ENCODE data around the gene ZP4. TPM values are rescaled to one million over a fixed set of nuclear protein-coding genes. Genes with fewer than 3 reads are reported as not detected.
"Not testable (repeated sequence)": the region's sequence is repeated elsewhere in the genome, so short reads cannot be mapped to it uniquely, and the experiment has no call there.

The ZP4 gene
- total RNA-seq, 1 experiment from 2014 or later = not detected

DNA sequence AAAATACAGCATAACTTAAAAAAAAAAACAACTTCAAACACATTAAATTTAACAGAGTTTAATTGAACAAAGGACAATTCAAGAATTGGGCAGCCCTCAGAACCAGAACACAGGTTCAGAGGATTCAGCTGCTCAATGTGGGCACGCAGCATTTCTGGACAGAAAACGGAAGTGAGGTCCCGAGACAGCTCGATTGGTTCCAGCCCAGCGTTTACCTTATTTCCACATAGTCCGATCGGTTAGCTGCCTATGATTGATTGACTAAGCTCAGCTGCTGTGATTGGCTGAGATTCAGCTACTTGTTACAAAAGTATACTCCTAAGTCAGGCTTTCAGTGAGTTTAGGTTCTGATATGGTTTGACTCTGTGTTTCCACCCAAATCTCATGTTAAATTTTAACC lies 33.3 kb downstream of the ZP4 start:
- H3K36me3 ChIP-seq (ENCODE audit: insufficient read depth, low read length) = no peaks in the 10 kb centered on the region
- DNase-seq = no peak
- no peaks in the 10 kb centered on the region for H3K27me3 ChIP-seq (ENCODE audit: low read length)
- H2AFZ ChIP-seq (ENCODE audit: low read length) = no peak overlapping the region
- H3K27ac ChIP-seq (ENCODE audit: low read length) = no peak overlapping the region
- no peaks in the 10 kb centered on the region for H3K4me1 ChIP-seq (ENCODE audit: low read length)
- no peak overlapping the region for H3K4me3 ChIP-seq (ENCODE audit: low read length)
- H3K79me2 ChIP-seq (ENCODE audit: low read length) = no peaks in the 10 kb centered on the region
- H3K4me2 ChIP-seq (ENCODE audit: low read depth, low read length, poor library complexity, severe bottlenecking) = no peak overlapping the region
- H3K9me2 ChIP-seq (replicated peaks; ENCODE audit: insufficient read depth, low read length) = no peaks in the 10 kb centered on the region; the same call in 1 of the 2 replicates
- H3K9me3 ChIP-seq (ENCODE audit: low read length) = no peaks in the 10 kb centered on the region
- no peaks in the 10 kb centered on the region for H4K20me1 ChIP-seq (ENCODE audit: insufficient read depth, low read depth, low read length)
- no peak overlapping the region for H3K9ac ChIP-seq (ENCODE audit: low read length)

DNA sequence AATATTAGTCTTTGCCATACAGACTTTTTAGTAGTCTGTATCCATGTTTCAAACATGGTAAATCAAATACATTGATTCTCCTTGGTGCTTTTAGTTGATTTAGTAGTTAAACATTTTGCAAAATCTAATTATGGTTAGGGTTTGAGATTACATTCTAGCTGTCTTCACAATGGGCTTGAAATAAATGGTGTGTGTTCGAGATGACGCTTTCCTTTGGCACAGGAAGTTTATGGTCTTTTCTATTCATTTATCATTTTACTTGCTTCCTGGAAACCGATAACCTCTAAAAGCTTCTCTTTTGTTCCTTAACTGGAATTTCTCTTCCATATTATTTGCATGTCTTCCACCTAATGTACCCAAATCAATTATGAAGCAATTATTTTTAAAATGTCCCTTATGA lies 38.4 kb downstream of the ZP4 start:
- H3K4me1 ChIP-seq (ENCODE audit: low read length) = no peaks in the 10 kb centered on the region
- no peak overlapping the region for H3K4me2 ChIP-seq (ENCODE audit: low read depth, low read length, poor library complexity, severe bottlenecking)
- H3K79me2 ChIP-seq (ENCODE audit: low read length) = no peaks in the 10 kb centered on the region
- no peak overlapping the region for H3K4me3 ChIP-seq (ENCODE audit: low read length)
- no peak overlapping the region for H3K27ac ChIP-seq (ENCODE audit: low read length)
- H3K9me3 ChIP-seq (ENCODE audit: low read length) = no peaks in the 10 kb centered on the region
- no peaks in the 10 kb centered on the region for H3K9me2 ChIP-seq (replicated peaks; ENCODE audit: insufficient read depth, low read length)
- H2AFZ ChIP-seq (ENCODE audit: low read length) = no peak overlapping the region
- H4K20me1 ChIP-seq (ENCODE audit: insufficient read depth, low read depth, low read length) = no peaks in the 10 kb centered on the region
- no peak for DNase-seq
- H3K27me3 ChIP-seq (ENCODE audit: low read length) = no peaks in the 10 kb centered on the region
- H3K9ac ChIP-seq (ENCODE audit: low read length) = no peak overlapping the region
- H3K36me3 ChIP-seq (ENCODE audit: insufficient read depth, low read length) = no peaks in the 10 kb centered on the region

DNA sequence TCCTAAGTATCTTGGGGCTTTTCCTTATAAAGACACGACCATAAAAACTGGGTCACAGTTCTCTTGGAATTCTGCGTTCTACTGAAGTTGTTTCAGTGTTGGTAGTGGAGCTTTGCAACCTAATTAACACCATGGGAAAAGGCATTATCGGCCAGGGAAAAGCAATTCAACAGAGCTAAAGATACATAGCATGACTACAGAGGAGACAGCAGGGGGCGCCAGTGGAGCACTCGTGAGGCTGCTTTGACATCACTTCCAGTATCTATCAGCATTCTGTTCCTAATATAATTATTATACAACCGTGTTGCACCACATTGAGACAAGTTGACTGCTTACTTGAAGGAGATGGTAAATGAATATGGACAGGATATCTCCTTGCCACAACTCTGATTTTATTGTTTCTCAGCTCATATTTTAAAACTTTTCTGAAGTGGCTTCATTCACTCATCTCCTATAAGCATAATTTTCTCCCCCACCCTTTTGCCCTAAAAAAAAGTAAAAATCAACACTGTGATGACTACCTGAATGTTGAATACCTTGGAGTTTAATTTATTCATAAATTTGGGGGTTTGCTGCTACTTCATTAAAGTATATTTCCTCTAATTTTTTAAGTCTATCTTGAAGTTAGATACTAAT lies 39.4 kb downstream of the ZP4 start:
- H4K20me1 ChIP-seq (ENCODE audit: insufficient read depth, low read depth, low read length) = no peaks in the 10 kb centered on the region
- no peak overlapping the region for H2AFZ ChIP-seq (ENCODE audit: low read length)
- H3K4me3 ChIP-seq (ENCODE audit: low read length) = no peak overlapping the region
- DNase-seq = peak; percentile 83
- H3K9me3 ChIP-seq (ENCODE audit: low read length) = no peaks in the 10 kb centered on the region
- H3K27me3 ChIP-seq (ENCODE audit: low read length) = no peaks in the 10 kb centered on the region
- no peaks in the 10 kb centered on the region for H3K4me1 ChIP-seq (ENCODE audit: low read length)
- H3K36me3 ChIP-seq (ENCODE audit: insufficient read depth, low read length) = no peaks in the 10 kb centered on the region
- no peaks in the 10 kb centered on the region for H3K79me2 ChIP-seq (ENCODE audit: low read length)
- H3K9me2 ChIP-seq (replicated peaks; ENCODE audit: insufficient read depth, low read length) = no peaks in the 10 kb centered on the region
- no peak overlapping the region for H3K27ac ChIP-seq (ENCODE audit: low read length)
- no peak overlapping the region for H3K9ac ChIP-seq (ENCODE audit: low read length)
- H3K4me2 ChIP-seq (ENCODE audit: low read depth, low read length, poor library complexity, severe bottlenecking) = no peak overlapping the region

- not testable (repeated sequence) for H3K9me2 ChIP-seq (replicated peaks; ENCODE audit: insufficient read depth, low read length); H3K79me2 ChIP-seq (ENCODE audit: low read length); DNase-seq; H2AFZ ChIP-seq (ENCODE audit: low read length); H3K9ac ChIP-seq (ENCODE audit: low read length); H3K9me3 ChIP-seq (ENCODE audit: low read length); H4K20me1 ChIP-seq (ENCODE audit: insufficient read depth, low read depth, low read length); H3K4me1 ChIP-seq (ENCODE audit: low read length); H3K27ac ChIP-seq (ENCODE audit: low read length); H3K4me3 ChIP-seq (ENCODE audit: low read length); H3K36me3 ChIP-seq (ENCODE audit: insufficient read depth, low read length); H3K4me2 ChIP-seq (ENCODE audit: low read depth, low read length, poor library complexity, severe bottlenecking); H3K27me3 ChIP-seq (ENCODE audit: low read length)
These were observed 47.2 kb downstream of the ZP4 start for GRCh38 chr1:237843516-237843915.

- Histone ChIP-seq H3K4me2 (ENCODE audit: low read depth, low read length, poor library complexity, severe bottlenecking) (no peak overlapping the region), H4K20me1 (ENCODE audit: insufficient read depth, low read depth, low read length) (no peaks in the 10 kb centered on the region), H3K9me2 (replicated peaks; ENCODE audit: insufficient read depth, low read length) (no peaks in the 10 kb centered on the region), H3K79me2 (ENCODE audit: low read length) (no peaks in the 10 kb centered on the region), H3K4me3 (ENCODE audit: low read length) (no peak overlapping the region), H3K27ac (ENCODE audit: low read length) (no peak overlapping the region), H3K9me3 (ENCODE audit: low read length) (no peaks in the 10 kb centered on the region), H3K9ac (ENCODE audit: low read length) (no peak overlapping the region), H3K4me1 (ENCODE audit: low read length) (0 out of 2 replicates have a peak, but pooled peaks cover 2% of the 10 kb centered on the region), H3K27me3 (ENCODE audit: low read length) (no peaks in the 10 kb centered on the region), H2AFZ (ENCODE audit: low read length) (no peak overlapping the region), H3K36me3 (ENCODE audit: insufficient read depth, low read length) (no peaks in the 10 kb centered on the region)
- DNase-seq = no peak
These were observed 49.2 kb downstream of the ZP4 start for GRCh38 chr1:237841485-237841884.

GRCh38 chr1:237838904-237839534 lies 51.7 kb downstream of the ZP4 start:
- Histone ChIP-seq H3K79me2 (ENCODE audit: low read length) (no peaks in the 10 kb centered on the region), H3K9me3 (ENCODE audit: low read length) (no peaks in the 10 kb centered on the region), H3K36me3 (ENCODE audit: insufficient read depth, low read length) (no peaks in the 10 kb centered on the region), H3K27ac (ENCODE audit: low read length) (no peak overlapping the region), H3K4me1 (ENCODE audit: low read length) (no peaks in the 10 kb centered on the region), H2AFZ (ENCODE audit: low read length) (no peak overlapping the region), H3K4me3 (ENCODE audit: low read length) (no peak overlapping the region), H3K9me2 (replicated peaks; ENCODE audit: insufficient read depth, low read length) (no peaks in the 10 kb centered on the region), H4K20me1 (ENCODE audit: insufficient read depth, low read depth, low read length) (no peaks in the 10 kb centered on the region), H3K27me3 (ENCODE audit: low read length) (no peaks in the 10 kb centered on the region), H3K9ac (ENCODE audit: low read length) (no peak overlapping the region), H3K4me2 (ENCODE audit: low read depth, low read length, poor library complexity, severe bottlenecking) (no peak overlapping the region)
- no peak for DNase-seq

DNA sequence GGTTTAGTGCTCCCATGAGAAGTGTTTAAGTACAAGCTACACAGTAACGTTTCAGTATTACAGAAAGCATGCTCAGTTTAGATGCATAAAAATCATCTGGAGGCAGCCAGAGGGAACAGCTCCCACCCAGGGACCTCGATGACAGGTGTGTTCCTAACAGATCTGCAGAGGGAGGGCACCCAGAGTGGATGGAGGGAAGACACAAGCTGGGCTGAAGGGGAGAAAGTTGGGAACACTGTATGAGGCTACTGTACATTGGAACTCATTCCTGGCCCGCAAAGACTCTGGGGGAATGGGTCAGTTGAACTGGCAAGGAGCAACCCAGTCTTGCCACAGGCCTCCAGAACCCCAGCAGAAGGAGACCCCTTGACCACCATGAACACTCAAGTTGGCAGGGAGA lies 52.4 kb downstream of the ZP4 start:
- H3K4me3 ChIP-seq (ENCODE audit: low read length) = no peak overlapping the region
- no peak overlapping the region for H3K4me2 ChIP-seq (ENCODE audit: low read depth, low read length, poor library complexity, severe bottlenecking)
- H3K79me2 ChIP-seq (ENCODE audit: low read length) = no peaks in the 10 kb centered on the region
- no peaks in the 10 kb centered on the region for H3K4me1 ChIP-seq (ENCODE audit: low read length)
- H3K27ac ChIP-seq (ENCODE audit: low read length) = no peak overlapping the region
- no peaks in the 10 kb centered on the region for H3K9me2 ChIP-seq (replicated peaks; ENCODE audit: insufficient read depth, low read length)
- no peaks in the 10 kb centered on the region for H4K20me1 ChIP-seq (ENCODE audit: insufficient read depth, low read depth, low read length)
- no peak overlapping the region for H2AFZ ChIP-seq (ENCODE audit: low read length)
- no peak for DNase-seq
- H3K36me3 ChIP-seq (ENCODE audit: insufficient read depth, low read length) = no peaks in the 10 kb centered on the region
- no peak overlapping the region for H3K9ac ChIP-seq (ENCODE audit: low read length)
- no peaks in the 10 kb centered on the region for H3K27me3 ChIP-seq (ENCODE audit: low read length)
- H3K9me3 ChIP-seq (ENCODE audit: low read length) = no peaks in the 10 kb centered on the region

GRCh38 chr1:237834461-237834860 lies 56.3 kb downstream of the ZP4 start:
- no peaks in the 10 kb centered on the region for H3K36me3 ChIP-seq (ENCODE audit: insufficient read depth, low read length)
- H3K79me2 ChIP-seq (ENCODE audit: low read length) = no peaks in the 10 kb centered on the region
- H2AFZ ChIP-seq (ENCODE audit: low read length) = no peak overlapping the region
- no peak for DNase-seq
- H3K9me3 ChIP-seq (ENCODE audit: low read length) = no peaks in the 10 kb centered on the region
- H3K27ac ChIP-seq (ENCODE audit: low read length) = no peak overlapping the region
- no peaks in the 10 kb centered on the region for H3K27me3 ChIP-seq (ENCODE audit: low read length)
- no peak overlapping the region for H3K9ac ChIP-seq (ENCODE audit: low read length)
- H3K4me1 ChIP-seq (ENCODE audit: low read length) = no peaks in the 10 kb centered on the region
- no peak overlapping the region for H3K4me3 ChIP-seq (ENCODE audit: low read length)
- no peaks in the 10 kb centered on the region for H3K9me2 ChIP-seq (replicated peaks; ENCODE audit: insufficient read depth, low read length)
- no peaks in the 10 kb centered on the region for H4K20me1 ChIP-seq (ENCODE audit: insufficient read depth, low read depth, low read length)
- H3K4me2 ChIP-seq (ENCODE audit: low read depth, low read length, poor library complexity, severe bottlenecking) = no peak overlapping the region

Measured in Karpas-422 (cell line).